Nephron progenitor cell (in vitro differentiated cells): ENCODE data around the gene RFX2.
A peak's percentile ranks its signal among the peaks of the same experiment; 100 is the strongest.
"Not testable (repeated sequence)": the region's sequence is repeated elsewhere in the genome, so short reads cannot be mapped to it uniquely, and the experiment has no call there.

ENCODE experiments used
- DNase-seq: peaks from one replicate; pipeline ENCODE4 v3.0.0; 2021
- H3K27ac Mint-ChIP-seq: 2 replicates; pipeline ENCODE4 v1.8.0; 2021; ENCODE audit warnings: mild to moderate bottlenecking, moderate library complexity, mixed read lengths
- H3K27me3 Mint-ChIP-seq: 2 replicates; pipeline ENCODE4 v1.8.0; 2021; ENCODE audit warnings: mild to moderate bottlenecking, low read depth, mixed read lengths; ENCODE audit not compliant: poor library complexity
- H3K36me3 Mint-ChIP-seq: 2 replicates; pipeline ENCODE4 v1.8.0; 2021; ENCODE audit warnings: low read depth, mixed read lengths
- H3K4me1 Mint-ChIP-seq: 2 replicates; pipeline ENCODE4 v1.8.0; 2021; ENCODE audit warnings: mixed read lengths
- H3K4me3 Mint-ChIP-seq: 2 replicates; pipeline ENCODE4 v1.8.0; 2021; ENCODE audit warnings: mild to moderate bottlenecking, moderate library complexity, mixed read lengths
- H3K9me3 Mint-ChIP-seq: 2 replicates; pipeline ENCODE4 v1.8.0; 2021; ENCODE audit warnings: mild to moderate bottlenecking, moderate library complexity, mixed read lengths
- CTCF ChIP-seq: fragments of 200-600 bp; sonication (generic); IDR thresholded peaks from 2 replicates; pipeline ENCODE4 v1.5.0; 2021; ENCODE audit warnings: antibody characterized with exemption

The RFX2 gene

DNA sequence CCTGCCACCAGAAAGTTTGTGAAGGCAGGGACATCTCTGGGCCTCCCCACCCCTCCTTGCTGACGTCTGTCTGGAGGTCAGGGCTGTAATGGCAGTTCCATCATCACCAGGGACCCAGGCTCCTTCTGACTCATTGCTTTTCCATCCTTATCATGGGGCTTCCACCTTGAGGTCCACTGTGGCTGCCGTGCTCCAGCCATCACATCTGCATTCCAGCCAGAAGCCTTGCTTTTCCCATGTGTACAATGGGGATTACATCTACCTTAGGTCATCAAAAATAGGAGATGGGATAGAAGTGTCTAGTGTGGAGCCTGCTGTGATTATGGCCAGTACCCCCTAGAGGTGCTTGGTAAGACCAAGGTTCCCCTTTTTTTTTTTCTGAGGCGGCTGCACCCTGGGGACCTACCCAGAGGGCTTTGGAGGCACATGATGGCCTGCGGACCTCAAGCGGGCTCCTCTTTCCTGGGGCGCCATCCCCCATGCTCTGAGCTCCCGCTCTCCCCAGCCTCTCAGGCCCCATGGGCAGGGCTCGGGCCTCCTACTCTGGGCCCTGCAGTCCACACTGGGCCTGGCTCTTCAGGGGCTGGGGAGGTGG lies 119.0 kb downstream of the RFX2 start:
- no peak overlapping the region for H3K4me3 Mint-ChIP-seq
- H3K4me1 Mint-ChIP-seq, result peaks cover 46% of the 10 kb centered on the region
- no peak for TF ChIP-seq CTCF
- H3K9me3 Mint-ChIP-seq, result no peaks in the 10 kb centered on the region
- DNase-seq, result no peak
- H3K36me3 Mint-ChIP-seq, result no peaks in the 10 kb centered on the region
- peaks cover 10% of the 10 kb centered on the region for H3K27me3 Mint-ChIP-seq
- H3K27ac Mint-ChIP-seq, result no peak overlapping the region

- H3K4me3 Mint-ChIP-seq, result peak overlapping the region; percentile 57
- no peak overlapping the region for H3K27ac Mint-ChIP-seq
- DNase-seq, result no peak
- H3K27me3 Mint-ChIP-seq, result peaks cover 10% of the 10 kb centered on the region
- H3K36me3 Mint-ChIP-seq, result no peaks in the 10 kb centered on the region
- no peak for TF ChIP-seq CTCF
- H3K9me3 Mint-ChIP-seq, result no peaks in the 10 kb centered on the region
- H3K4me1 Mint-ChIP-seq, result peaks cover 48% of the 10 kb centered on the region
Observed at GRCh38 chr19:5990289-5990797, 120.0 kb downstream of the RFX2 start.

- H3K9me3 Mint-ChIP-seq, result no peaks in the 10 kb centered on the region
- no peak overlapping the region for H3K4me3 Mint-ChIP-seq
- H3K27me3 Mint-ChIP-seq, result peaks cover 14% of the 10 kb centered on the region
- no peak for DNase-seq
- no peaks in the 10 kb centered on the region for H3K36me3 Mint-ChIP-seq
- H3K4me1 Mint-ChIP-seq, result peaks cover 52% of the 10 kb centered on the region
- no peak overlapping the region for H3K27ac Mint-ChIP-seq
- no peak for TF ChIP-seq CTCF
Observed at GRCh38 chr19:5989388-5990074, 120.8 kb downstream of the RFX2 start.

DNA sequence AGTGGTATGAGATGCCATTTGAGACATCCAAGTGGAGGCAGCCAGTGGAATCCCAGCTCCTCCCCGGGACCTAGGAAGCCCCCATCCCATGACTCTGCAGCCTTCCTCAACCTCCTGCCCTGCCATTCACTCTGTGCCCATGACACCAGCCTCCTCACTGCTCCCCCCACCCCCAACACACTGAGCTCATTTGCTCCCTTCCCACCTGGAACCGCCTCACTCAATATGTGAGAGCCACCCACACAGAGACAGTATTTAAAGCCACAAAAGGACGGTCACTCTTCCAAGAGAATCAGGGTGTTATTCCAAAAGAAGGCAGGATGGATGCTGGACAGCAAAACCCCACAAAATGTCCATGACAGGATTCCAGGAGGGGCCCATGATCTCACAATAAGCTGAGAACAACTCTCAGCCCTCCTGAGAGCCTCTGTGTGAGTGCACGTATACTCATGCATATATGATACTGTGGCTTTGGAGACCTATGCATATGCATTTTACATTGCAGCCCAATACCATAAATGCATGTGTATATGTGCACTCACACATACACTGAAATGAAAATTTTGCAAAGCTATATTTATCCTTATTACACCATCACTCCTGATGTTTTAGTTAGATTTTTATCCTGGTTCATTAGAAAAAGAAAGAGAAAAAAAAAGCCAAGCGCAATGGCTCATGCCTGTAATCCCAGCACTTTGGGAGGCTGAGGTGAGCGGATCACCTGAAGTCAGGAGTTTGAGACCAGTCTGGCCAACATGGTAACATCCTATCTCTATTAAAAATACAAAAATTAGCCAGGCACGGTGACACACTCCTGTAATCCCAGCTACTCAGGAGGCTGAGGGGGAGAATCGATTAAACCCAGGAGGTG lies 121.5 kb downstream of the RFX2 start:
- peaks cover 52% of the 10 kb centered on the region for H3K4me1 Mint-ChIP-seq
- H3K4me3 Mint-ChIP-seq, result no peak overlapping the region
- TF ChIP-seq CTCF, result no peak
- H3K27me3 Mint-ChIP-seq, result peaks cover 13% of the 10 kb centered on the region
- no peak overlapping the region for H3K27ac Mint-ChIP-seq
- no peaks in the 10 kb centered on the region for H3K36me3 Mint-ChIP-seq
- H3K9me3 Mint-ChIP-seq, result no peaks in the 10 kb centered on the region
- no peak for DNase-seq

GRCh38 chr19:5987077-5987818 lies 123.1 kb downstream of the RFX2 start:
- Mint-ChIP-seq H3K27me3 (peaks cover 11% of the 10 kb centered on the region), H3K9me3 (no peaks in the 10 kb centered on the region), H3K4me3 (no peak overlapping the region), H3K36me3 (no peaks in the 10 kb centered on the region), H3K27ac (no peak overlapping the region), H3K4me1 (peaks cover 44% of the 10 kb centered on the region)
- TF ChIP-seq CTCF, result peak; percentile 93
- DNase-seq, result peak; percentile 87

DNA sequence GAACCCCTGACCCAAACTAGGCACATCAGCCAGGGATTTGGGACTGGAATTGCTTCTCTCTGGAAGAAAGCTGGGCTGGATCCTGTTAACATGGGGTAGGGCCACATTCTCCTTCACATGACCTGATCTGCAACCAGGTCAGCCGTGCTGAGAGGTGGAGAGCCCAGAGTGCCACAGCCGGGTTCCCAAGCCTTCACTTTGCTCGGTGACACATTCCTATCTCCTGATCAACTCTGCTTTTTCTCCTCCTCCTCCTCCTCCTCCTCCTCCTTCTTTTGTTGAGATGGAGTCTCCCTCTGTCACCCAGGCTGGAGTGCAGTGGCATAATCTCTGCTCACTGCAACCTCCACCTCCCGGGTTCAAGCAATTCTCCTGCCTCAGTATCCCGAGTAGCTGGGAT lies 124.5 kb downstream of the RFX2 start:
- not testable (repeated sequence) for H3K9me3 Mint-ChIP-seq, H3K36me3 Mint-ChIP-seq, DNase-seq, H3K4me3 Mint-ChIP-seq, H3K27ac Mint-ChIP-seq
- H3K4me1 Mint-ChIP-seq, result peaks cover 44% of the 10 kb centered on the region
- H3K27me3 Mint-ChIP-seq, result peaks cover 13% of the 10 kb centered on the region
